ENCODE measurements around the gene ZC3H12D.

- TF ChIP-seq USF2 (IDR thresholded peaks at IDR 0.05; ENCODE audit: borderline replicate concordance, low read depth, low read length): no peak
- TF ChIP-seq POLR2AphosphoS5 (IDR thresholded peaks at IDR 0.05; ENCODE audit: low read depth, low read length): no peak
- no peak for TF ChIP-seq CTCF (IDR thresholded peaks at IDR 0.05)
- no peak for TF ChIP-seq GATA2 (CRISPR knock-in tag; IDR thresholded peaks at IDR 0.05)
- no peak for TF ChIP-seq TAF1 (IDR thresholded peaks at IDR 0.05; ENCODE audit: borderline replicate concordance, low read depth, low read length)
- no peak for TF ChIP-seq REST (IDR thresholded peaks at IDR 0.05; ENCODE audit: low read depth, low read length)
- no peak for TF ChIP-seq SIN3A (IDR thresholded peaks at IDR 0.05; ENCODE audit: borderline replicate concordance, low read depth, low read length)
- TF ChIP-seq FOXJ3 (CRISPR knock-in tag; IDR thresholded peaks at IDR 0.05): no peak
Measured at GRCh38 chr6:149445573-149445972, 39.2 kb downstream of the ZC3H12D start.
